ENCODE results near the gene UNC5C. TPM values are rescaled to one million over a fixed set of nuclear protein-coding genes. Genes with fewer than 3 reads are reported as not detected.

The UNC5C gene
- total RNA-seq, 8 experiments from 2014 or later: 0.13 to 12.7 (median 3.5) TPM

DNA sequence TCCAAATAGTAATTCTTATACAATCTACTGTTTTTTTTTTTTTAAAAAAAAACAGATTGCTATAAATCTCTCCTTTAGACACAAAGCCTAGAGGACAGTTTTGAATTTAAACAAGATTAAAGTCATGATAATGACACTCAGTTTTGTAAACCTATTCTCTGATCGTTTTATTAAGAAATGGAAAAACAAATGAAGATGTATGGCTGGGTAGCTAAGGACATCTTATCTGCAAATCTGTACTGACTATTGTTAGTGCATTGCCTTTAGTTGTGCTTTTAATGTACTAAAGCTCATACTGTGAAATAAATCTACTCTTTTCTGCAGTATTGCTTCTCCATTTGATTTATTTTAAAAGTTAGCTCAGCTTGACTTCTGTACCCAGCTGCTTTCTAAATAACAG lies 155.0 kb downstream of the UNC5C start:
- 0 to 38% (median 7%) methylated on average over 1 of the region's 1 CpG; no CpG with 5 or more reads in 1 of the 10 experiments for WGBS, 10 experiments
- Histone ChIP-seq H3K4me3 (no peak overlapping the region), H3K27ac (no peak overlapping the region), H3K4me1 (replicated peaks in 1 of 2) (peaks cover 0 to 6% of the 10 kb centered on the region in 2 donors)
- no peak for ATAC-seq (replicated peaks in 6 of 8)
- in situ Hi-C loops (cut with MboI; ENCODE audit: low pct_unique_long_range_greater_than_20kb in 2 of 9, low sequenced_read_pairs in 9 of 9, unreplicated experiment in 9 of 9): no loop called here

DNA sequence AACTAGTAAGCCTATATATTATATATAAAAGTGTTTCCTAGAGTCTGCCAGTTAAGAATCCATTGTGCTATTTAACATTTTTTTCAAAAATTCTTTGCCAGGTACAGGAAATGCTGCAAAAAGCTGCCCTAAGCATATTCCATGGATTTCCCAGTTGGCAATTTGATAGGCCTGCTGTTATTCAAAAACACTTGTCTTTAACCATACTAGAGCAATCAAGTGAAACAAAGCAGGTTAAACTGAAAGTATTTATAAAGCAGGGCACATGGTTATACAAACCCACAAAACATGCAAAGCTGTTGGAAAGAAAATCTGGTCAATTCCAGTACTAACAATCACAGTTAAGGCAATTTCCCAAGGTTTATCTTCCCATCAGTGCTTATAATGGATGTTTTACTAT lies 159.9 kb downstream of the UNC5C start:
- in situ Hi-C loops (cut with MboI; ENCODE audit: low pct_unique_long_range_greater_than_20kb in 2 of 9, low sequenced_read_pairs in 9 of 9, unreplicated experiment in 9 of 9): no loop called here
- peak in 1 of 8 experiments; percentile 48 for ATAC-seq (replicated peaks in 6 of 8)
- Histone ChIP-seq H3K27ac (no peak overlapping the region), H3K4me3 (no peak overlapping the region), H3K4me1 (replicated peaks in 1 of 2) (peaks cover 0 to under 1% of the 10 kb centered on the region in 2 donors)

DNA sequence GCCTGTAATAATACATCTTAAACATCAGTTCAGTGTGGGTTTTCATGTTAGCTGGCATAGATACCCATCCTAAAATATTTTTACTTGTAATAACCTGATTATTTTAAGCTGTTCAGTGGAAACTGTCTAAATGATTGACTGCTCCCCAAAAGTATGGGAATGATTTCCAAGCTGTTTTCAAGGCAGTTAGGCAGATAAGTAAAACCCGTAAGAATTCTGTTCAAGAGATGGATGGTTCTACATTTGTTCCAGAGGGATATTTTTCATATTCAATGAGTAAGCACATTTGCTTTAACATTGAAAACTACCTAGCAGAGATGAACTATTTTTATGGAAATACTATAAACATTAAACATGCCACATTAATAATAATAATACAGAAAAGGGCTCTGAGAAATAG lies 161.1 kb downstream of the UNC5C start:
- 0 to 100% (median 80%) methylated on average over 1 of the region's 1 CpG; no CpG with 5 or more reads in 1 of the 10 experiments for WGBS, 10 experiments
- Histone ChIP-seq H3K27ac (no peak overlapping the region), H3K4me1 (replicated peaks in 1 of 2) (no peaks in the 10 kb centered on the region), H3K4me3 (no peak overlapping the region)
- no peak for ATAC-seq (replicated peaks in 6 of 8)
- in situ Hi-C loops (cut with MboI; ENCODE audit: low pct_unique_long_range_greater_than_20kb in 2 of 9, low sequenced_read_pairs in 9 of 9, unreplicated experiment in 9 of 9): no loop called here

DNA sequence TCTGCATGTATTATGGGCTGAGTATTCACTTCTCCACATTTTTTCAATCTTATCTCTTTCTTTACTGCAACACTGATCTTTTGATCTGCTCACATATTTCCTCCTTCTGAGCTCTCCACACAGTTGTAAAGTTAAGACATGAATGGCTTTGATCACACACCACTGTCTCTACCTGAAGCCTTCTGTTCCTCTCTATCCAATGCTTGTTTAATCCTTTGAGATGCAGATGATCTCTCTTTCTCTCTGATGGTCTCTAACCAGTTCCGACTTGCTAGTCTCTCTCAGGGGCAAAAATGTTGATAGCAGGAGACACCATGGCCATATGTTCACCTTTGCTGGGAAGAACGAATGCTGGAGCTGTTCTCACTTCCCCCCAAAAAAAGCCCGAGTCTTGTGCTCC lies 162.4 kb downstream of the UNC5C start:
- Histone ChIP-seq H3K4me3 (no peak overlapping the region), H3K27ac (no peak overlapping the region), H3K4me1 (replicated peaks in 1 of 2) (no peaks in the 10 kb centered on the region)
- WGBS, 10 experiments: 0 to 79% (median 35%) methylated on average over 1 to 3 of the region's 3 CpGs; no CpG with 5 or more reads in 4 of the 10 experiments
- ATAC-seq (replicated peaks in 6 of 8): no peak
- in situ Hi-C loops (cut with MboI; ENCODE audit: low pct_unique_long_range_greater_than_20kb in 2 of 9, low sequenced_read_pairs in 9 of 9, unreplicated experiment in 9 of 9): no loop called here

DNA sequence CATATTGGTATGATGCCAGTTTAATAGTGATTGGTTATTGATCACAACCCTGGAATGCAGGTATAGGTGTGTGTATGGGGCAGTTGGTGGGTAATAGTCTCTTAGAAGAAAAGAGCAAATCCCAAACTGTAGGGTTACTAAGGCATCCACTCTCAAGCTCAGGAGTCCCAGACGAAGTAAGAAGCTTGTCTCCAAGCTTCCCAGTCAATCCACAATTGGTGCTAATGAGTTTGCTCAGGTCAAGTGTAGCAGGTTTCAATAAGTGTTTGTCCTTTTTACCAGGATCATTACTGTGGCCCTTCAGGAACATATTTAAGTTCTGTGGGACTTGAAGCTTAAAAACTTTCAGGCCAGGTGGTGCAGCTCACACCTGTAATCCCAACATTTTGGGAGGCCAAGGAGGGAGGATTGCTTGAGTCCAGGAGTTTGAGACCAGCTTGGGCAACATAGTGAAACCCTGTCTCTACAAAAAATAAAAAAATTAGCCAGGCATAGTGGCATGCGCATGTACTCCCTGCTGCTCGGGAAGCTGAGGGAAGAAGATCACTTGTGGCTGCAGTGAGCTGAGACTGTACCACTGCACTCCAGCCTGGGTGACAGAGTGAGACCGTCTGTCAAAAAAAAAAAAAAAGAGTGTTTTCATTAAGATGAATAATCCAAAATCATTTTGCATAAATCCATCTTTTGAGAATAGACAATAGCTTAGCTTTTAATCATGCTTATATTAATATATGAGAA lies 166.8 kb downstream of the UNC5C start:
- in situ Hi-C loops (cut with MboI; ENCODE audit: low pct_unique_long_range_greater_than_20kb in 2 of 9, low sequenced_read_pairs in 9 of 9, unreplicated experiment in 9 of 9): no loop called here
- H3K4me3 ChIP-seq: no peak overlapping the region
- no peak for ATAC-seq (replicated peaks in 6 of 8)
- no peak overlapping the region for H3K27ac ChIP-seq
- 0 to 100% (median 73%) methylated on average over 1 to 3 of the region's 4 CpGs for WGBS, 10 experiments
- H3K4me1 ChIP-seq (replicated peaks in 1 of 2): peaks cover 0 to 10% of the 10 kb centered on the region in 2 donors

DNA sequence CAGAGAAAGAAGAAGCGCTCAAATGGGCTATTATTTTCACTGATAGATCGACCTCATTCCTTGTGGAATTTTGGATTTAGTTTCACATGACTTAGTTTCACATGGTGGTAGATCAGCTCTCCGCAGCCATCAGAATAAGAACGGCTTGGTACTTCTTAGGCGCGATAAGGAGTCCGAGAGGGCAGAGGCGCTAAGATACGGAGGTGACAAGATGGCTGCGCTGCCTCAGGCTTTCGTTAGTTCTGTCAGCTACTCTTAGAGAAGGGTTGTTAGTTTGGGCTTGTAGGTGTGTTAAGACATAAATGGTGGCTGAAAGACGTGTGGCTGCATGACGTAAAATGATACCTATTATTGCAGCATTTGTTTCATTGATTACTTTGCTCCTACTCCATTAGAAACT lies 169.1 kb downstream of the UNC5C start:
- 37 to 100% (median 94%) methylated on average over 1 to 11 of the region's 13 CpGs for WGBS, 10 experiments
- in situ Hi-C loops (cut with MboI; ENCODE audit: low pct_unique_long_range_greater_than_20kb in 2 of 9, low sequenced_read_pairs in 9 of 9, unreplicated experiment in 9 of 9): no loop called here

DNA sequence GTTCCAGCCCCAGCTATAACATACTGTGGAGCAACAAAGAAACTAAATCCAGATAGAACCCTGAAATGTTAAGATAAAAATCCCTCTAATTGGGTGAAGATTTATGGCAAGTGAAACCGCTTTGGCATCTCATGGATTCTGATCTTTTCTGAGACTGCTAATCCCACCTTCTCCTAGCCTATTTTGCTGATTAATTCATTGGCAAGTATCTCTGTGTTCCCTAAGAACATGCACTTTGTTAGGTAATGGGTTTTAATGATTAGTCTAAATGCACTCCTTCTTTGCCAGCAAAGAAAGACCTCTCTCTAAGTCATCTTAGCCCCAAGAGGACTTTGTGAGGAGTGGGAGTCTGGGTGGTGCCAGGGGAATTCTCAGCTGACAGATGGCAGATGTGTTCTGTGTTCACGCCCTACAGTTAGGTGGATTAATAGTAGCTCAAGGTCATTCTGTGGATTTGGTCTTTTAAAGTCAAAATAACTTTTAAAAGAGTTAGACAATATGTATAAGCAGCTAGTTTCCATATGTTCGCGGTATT lies 171.3 kb downstream of the UNC5C start:
- H3K4me1 ChIP-seq (replicated peaks in 1 of 2): peaks cover 0 to 17% of the 10 kb centered on the region in 2 donors
- H3K4me3 ChIP-seq: no peak overlapping the region
- no peak overlapping the region for H3K27ac ChIP-seq
- in situ Hi-C loops (cut with MboI; ENCODE audit: low pct_unique_long_range_greater_than_20kb in 2 of 9, low sequenced_read_pairs in 9 of 9, unreplicated experiment in 9 of 9): no loop called here
- ATAC-seq (replicated peaks in 6 of 8): no peak
- WGBS, 10 experiments: 4 to 100% (median 79%) methylated on average over 1 to 4 of the region's 4 CpGs; no CpG with 5 or more reads in 4 of the 10 experiments

More for the DNA sequence above, 169.1 kb downstream of the UNC5C start:
- no peak for ATAC-seq (replicated peaks in 6 of 8)
- Histone ChIP-seq H3K27ac (no peak overlapping the region), H3K4me3 (no peak overlapping the region), H3K4me1 (replicated peaks in 1 of 2) (peaks cover 0 to 16% of the 10 kb centered on the region in 2 donors)

DNA sequence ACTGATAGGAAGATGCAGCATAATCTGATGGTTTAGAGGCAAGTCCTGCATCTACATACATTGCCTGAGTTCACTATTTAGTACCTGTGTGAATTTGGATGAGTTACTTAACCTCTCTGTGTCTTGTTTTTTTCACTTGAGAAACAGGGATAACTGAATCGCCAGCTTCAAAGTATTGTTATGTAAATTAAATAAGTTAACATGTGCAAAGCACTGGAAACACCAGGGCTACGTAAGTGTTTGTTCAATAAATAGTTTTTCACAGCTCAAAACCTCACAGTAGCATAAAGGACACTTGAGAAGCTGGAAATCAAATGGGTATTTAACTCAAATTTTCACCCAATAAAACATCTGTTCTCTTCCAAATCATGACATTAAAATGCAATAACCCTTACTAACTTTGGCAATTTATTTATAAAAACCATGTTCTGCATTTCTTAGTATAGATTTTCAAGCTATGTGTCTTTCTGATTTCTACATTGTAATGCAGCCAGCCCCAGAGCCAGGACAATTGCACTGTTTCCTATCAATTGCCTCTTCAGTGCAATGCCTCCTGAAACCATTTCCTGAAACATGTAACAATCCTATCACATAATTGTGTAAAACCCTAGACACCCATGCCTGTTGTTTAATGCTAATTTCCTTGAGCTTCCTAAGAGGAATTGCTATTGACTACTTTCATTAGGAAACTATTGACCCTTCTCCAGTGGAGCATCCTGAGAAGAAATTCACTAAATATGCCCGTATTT lies 177.1 kb downstream of the UNC5C start:
- Histone ChIP-seq H3K27ac (no peak overlapping the region), H3K4me1 (replicated peaks in 1 of 2) (peaks cover 7 to 16% of the 10 kb centered on the region in 2 donors), H3K4me3 (no peak overlapping the region)
- in situ Hi-C loops (cut with MboI; ENCODE audit: low pct_unique_long_range_greater_than_20kb in 2 of 9, low sequenced_read_pairs in 9 of 9, unreplicated experiment in 9 of 9): no loop called here
- 0 to 100% (median 12%) methylated on average over 1 to 3 of the region's 3 CpGs for WGBS, 10 experiments
- ATAC-seq (replicated peaks in 6 of 8): peak in 3 of 8 experiments; percentile 58 to 71 (median 65)

DNA sequence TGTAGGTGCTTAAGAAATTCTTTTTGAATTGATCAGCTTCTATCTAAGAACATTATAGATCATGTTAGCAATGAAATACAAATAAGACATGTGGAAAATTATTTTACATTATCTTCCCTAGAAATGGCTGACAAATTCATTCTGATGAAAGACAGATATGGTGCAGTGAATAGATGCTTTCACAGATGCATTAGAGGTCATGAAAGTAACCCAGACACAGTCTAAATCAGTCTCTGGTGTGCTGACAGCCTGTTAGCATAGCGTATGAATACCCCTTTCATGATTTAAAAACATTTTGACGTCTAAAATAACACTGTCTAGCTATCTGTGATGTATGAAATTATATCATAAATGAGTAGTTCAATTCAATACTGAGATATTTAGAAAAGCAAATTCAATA lies 180.9 kb downstream of the UNC5C start:
- ATAC-seq (replicated peaks in 6 of 8): no peak
- in situ Hi-C loops (cut with MboI; ENCODE audit: low pct_unique_long_range_greater_than_20kb in 2 of 9, low sequenced_read_pairs in 9 of 9, unreplicated experiment in 9 of 9): no loop called here
- H3K4me1 ChIP-seq (replicated peaks in 1 of 2): peaks cover 10 to 13% of the 10 kb centered on the region in 2 donors
- H3K4me3 ChIP-seq: no peak overlapping the region
- no peak overlapping the region for H3K27ac ChIP-seq
- WGBS, 10 experiments: 0 to 75% (median 33%) methylated on average over 2 of the region's 2 CpGs; no CpG with 5 or more reads in 2 of the 10 experiments

DNA sequence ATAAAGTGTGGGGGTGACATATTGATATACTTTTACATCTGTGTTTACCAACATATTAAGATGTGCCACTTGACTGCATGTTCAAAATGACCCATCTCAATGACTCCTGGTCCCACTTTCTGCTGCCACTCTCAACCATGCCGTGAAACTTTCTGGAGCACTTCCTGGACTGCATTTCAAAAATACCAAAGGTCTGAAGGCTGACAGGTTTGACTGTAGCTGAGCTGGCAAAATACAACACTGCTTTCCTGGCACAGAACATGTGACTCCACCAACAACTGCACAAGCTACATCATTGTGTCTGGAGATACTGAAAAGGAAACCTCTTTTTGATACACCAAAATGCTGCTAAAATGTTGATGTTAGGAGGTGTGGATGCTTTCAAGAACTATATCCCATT lies 184.8 kb downstream of the UNC5C start:
- peaks cover 0 to 3% of the 10 kb centered on the region in 2 donors for H3K4me1 ChIP-seq (replicated peaks in 1 of 2)
- H3K4me3 ChIP-seq: no peak overlapping the region
- 17 to 100% (median 50%) methylated on average over 1 of the region's 1 CpG; no CpG with 5 or more reads in 7 of the 10 experiments for WGBS, 10 experiments
- ATAC-seq (replicated peaks in 6 of 8): no peak
- H3K27ac ChIP-seq: no peak overlapping the region
- in situ Hi-C loops (cut with MboI; ENCODE audit: low pct_unique_long_range_greater_than_20kb in 2 of 9, low sequenced_read_pairs in 9 of 9, unreplicated experiment in 9 of 9): no loop called here

DNA sequence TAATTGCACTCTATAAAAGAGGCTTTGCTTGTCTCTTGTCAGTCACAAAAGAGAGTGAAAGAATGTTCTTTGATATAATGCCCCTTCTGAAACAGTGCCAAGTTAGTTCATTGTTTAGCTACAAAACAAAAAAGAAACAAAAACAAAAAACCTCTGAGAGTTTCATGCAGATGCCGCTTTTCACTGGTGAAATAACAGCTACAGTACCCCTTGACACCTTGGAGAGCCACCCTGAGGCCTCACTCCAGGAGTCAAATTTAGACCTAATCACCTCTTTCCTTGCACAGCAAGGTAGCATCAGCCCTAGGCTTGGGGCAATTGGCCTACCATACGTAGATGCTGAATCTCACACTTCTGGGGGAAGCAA lies 185.2 kb downstream of the UNC5C start:
- Histone ChIP-seq H3K4me1 (replicated peaks in 1 of 2) (peaks cover 0 to 3% of the 10 kb centered on the region in 2 donors), H3K4me3 (no peak overlapping the region), H3K27ac (no peak overlapping the region)
- WGBS, 10 experiments: 0 to 88% (median 43%) methylated on average over 1 to 2 of the region's 2 CpGs; no CpG with 5 or more reads in 3 of the 10 experiments
- ATAC-seq (replicated peaks in 6 of 8): peak in 2 of 8 experiments; percentile 44 to 52
- in situ Hi-C loops (cut with MboI; ENCODE audit: low pct_unique_long_range_greater_than_20kb in 2 of 9, low sequenced_read_pairs in 9 of 9, unreplicated experiment in 9 of 9): no loop called here

DNA sequence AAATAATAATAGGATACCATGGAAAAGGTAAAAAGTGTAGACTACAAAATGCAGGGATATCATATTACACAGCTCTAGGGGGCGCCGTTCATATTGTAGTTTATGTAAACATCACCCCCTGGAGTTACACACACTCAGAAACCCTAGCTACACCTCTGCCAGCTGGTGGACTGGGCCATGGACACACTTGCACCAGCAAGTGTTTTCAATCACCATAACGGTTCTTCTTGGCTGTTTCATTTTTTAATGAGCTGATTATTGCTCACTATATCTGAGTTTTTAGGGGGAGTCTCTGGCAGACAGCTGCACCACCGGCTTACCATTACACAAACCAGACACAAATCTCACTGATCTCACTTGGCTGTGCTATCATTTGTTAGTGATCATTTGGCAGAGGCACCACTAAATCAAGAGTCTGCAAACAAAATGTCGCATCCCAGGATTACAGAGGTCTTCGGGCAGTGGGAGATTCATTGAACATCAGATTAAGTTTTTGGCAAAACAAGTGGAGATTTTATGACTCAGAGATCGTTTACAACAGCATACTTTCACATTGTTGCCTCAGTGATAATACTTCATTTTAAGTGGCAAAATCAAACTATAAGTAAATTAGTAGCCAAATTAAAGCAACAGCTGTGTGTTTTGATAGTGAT lies 185.7 kb downstream of the UNC5C start:
- peaks cover 0 to 3% of the 10 kb centered on the region in 2 donors for H3K4me1 ChIP-seq (replicated peaks in 1 of 2)
- 0 to 70% (median 26%) methylated on average over 1 to 7 of the region's 7 CpGs; no CpG with 5 or more reads in 1 of the 10 experiments for WGBS, 10 experiments
- ATAC-seq (replicated peaks in 6 of 8): peak in 2 of 8 experiments; percentile 7 to 49
- in situ Hi-C loops (cut with MboI; ENCODE audit: low pct_unique_long_range_greater_than_20kb in 2 of 9, low sequenced_read_pairs in 9 of 9, unreplicated experiment in 9 of 9): no loop called here
- H3K27ac ChIP-seq: no peak overlapping the region
- no peak overlapping the region for H3K4me3 ChIP-seq

DNA sequence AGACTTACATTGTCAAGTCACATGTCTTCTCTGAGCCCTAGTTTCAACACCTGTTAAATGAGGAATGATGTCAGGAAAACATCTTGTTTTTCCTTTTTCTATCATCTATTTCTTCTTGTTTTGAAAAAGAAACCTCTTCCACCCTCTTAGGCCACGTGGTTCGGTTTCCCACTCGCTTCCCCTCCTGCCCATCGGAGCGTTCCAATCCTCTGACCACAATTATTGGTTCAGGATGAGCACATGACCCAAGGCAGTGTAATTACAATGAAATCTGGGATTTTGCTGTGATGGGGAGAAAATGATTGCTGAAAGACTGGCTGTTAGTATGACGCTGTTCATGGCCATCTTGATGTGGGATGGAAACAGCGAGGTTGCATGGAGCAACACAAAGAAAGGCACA lies 186.7 kb downstream of the UNC5C start:
- H3K4me3 ChIP-seq: no peak overlapping the region
- no peak overlapping the region for H3K27ac ChIP-seq
- WGBS, 10 experiments: 9 to 93% (median 83%) methylated on average over 2 to 7 of the region's 7 CpGs; no CpG with 5 or more reads in 1 of the 10 experiments
- H3K4me1 ChIP-seq (replicated peaks in 1 of 2): peaks cover 0 to 3% of the 10 kb centered on the region in 2 donors
- ATAC-seq (replicated peaks in 6 of 8): no peak
- in situ Hi-C loops (cut with MboI; ENCODE audit: low pct_unique_long_range_greater_than_20kb in 2 of 9, low sequenced_read_pairs in 9 of 9, unreplicated experiment in 9 of 9): no loop called here
